GM21423 (cell line): ENCODE results near the gene MPHOSPH9.
A peak's percentile ranks its signal among the peaks of the same experiment; 100 is the strongest.

Experiments used
- ATAC-seq: cut with Tn5 transposase; IDR thresholded peaks from one replicate; pipeline ENCODE4 v1.9.1; 2021; ENCODE audit warnings: mild to moderate bottlenecking, moderate library complexity; ENCODE audit not compliant: unreplicated experiment

Gene MPHOSPH9

GRCh38 chr12:123232807-123233504 lies at the start of gene MPHOSPH9, which contains the start of gene MTRFR:
Gene MPHOSPH9, minus strand, starts transcription at chr12:123233141. Its CDS starts 2,777 bp downstream, at chr12:123230364.
Gene MTRFR, plus strand, starts transcription at chr12:123233436. Its CDS starts 20,239 bp downstream, at chr12:123253675.
- ATAC-seq: peak; percentile 87

- ATAC-seq: no peak
Measured at GRCh38 chr12:123282111-123282510, 49.2 kb upstream of the MPHOSPH9 start.

- ATAC-seq: no peak
Measured at GRCh38 chr12:123280971-123281370, 48.0 kb upstream of the MPHOSPH9 start.

- ATAC-seq: peak; percentile 80
Measured at GRCh38 chr12:123278101-123278627, 45.2 kb upstream of the MPHOSPH9 start.

- ATAC-seq: no peak
Measured at GRCh38 chr12:123273166-123273565, 40.2 kb upstream of the MPHOSPH9 start.

GRCh38 chr12:123271001-123271668 lies 38.2 kb upstream of the MPHOSPH9 start:
- peak; percentile 51 for ATAC-seq

- ATAC-seq: no peak
Measured at GRCh38 chr12:123270214-123271000, 37.5 kb upstream of the MPHOSPH9 start.

GRCh38 chr12:123269896-123270213 lies 36.9 kb upstream of the MPHOSPH9 start:
- no peak for ATAC-seq

- ATAC-seq: no peak
Measured at GRCh38 chr12:123269395-123269892, 36.5 kb upstream of the MPHOSPH9 start.

GRCh38 chr12:123268850-123269249 lies 35.9 kb upstream of the MPHOSPH9 start:
- no peak for ATAC-seq

GRCh38 chr12:123267991-123268843 lies 35.3 kb upstream of the MPHOSPH9 start:
- no peak for ATAC-seq

- no peak for ATAC-seq
Measured at GRCh38 chr12:123267335-123267920, 34.5 kb upstream of the MPHOSPH9 start.

- no peak for ATAC-seq
Measured at GRCh38 chr12:123266679-123267277, 33.8 kb upstream of the MPHOSPH9 start.

- ATAC-seq: no peak
Measured at GRCh38 chr12:123265851-123266678, 33.1 kb upstream of the MPHOSPH9 start.

GRCh38 chr12:123264642-123265041 lies 31.7 kb upstream of the MPHOSPH9 start:
- no peak for ATAC-seq

GRCh38 chr12:123263196-123263817 lies 30.4 kb upstream of the MPHOSPH9 start:
- no peak for ATAC-seq

GRCh38 chr12:123261196-123261595 lies 28.3 kb upstream of the MPHOSPH9 start:
- ATAC-seq: no peak

GRCh38 chr12:123260081-123260480 lies 27.1 kb upstream of the MPHOSPH9 start:
- ATAC-seq: no peak
